Cardiac septum (tissue), 1 donor: ENCODE measurements around the gene GPD1. TPM values are rescaled to one million over a fixed set of nuclear protein-coding genes. Genes with fewer than 3 reads are reported as not detected.
"Not testable (repeated sequence)": the region's sequence is repeated elsewhere in the genome, so short reads cannot be mapped to it uniquely, and the experiment has no call there.

Source experiments
- DNase-seq: peaks from one replicate; pipeline ENCODE4 v3.0.0-alpha.2; 2020; ENCODE audit warnings: low spot score
- intact Hi-C: fragments of 100-400 bp; cut with DNase I; formaldehyde crosslinking; loops from one replicate; pipeline ENCODE4 v1.14.0; 2022
- total RNA-seq: library from RNA; stranded (reverse); fragmentation: NEBNext Ultra II Directional; extraction: Animal tissue kit (Norgen Biotek cat#: 25700); gene quantifications from one replicate; pipeline ENCODE4 v1.2.1, GENCODE V29; 2021
- donor health status: DM: no; HTN: no; CAD: no.

Gene GPD1
- total RNA-seq, 1 donor from 2014 or later = 5.1 TPM

DNA sequence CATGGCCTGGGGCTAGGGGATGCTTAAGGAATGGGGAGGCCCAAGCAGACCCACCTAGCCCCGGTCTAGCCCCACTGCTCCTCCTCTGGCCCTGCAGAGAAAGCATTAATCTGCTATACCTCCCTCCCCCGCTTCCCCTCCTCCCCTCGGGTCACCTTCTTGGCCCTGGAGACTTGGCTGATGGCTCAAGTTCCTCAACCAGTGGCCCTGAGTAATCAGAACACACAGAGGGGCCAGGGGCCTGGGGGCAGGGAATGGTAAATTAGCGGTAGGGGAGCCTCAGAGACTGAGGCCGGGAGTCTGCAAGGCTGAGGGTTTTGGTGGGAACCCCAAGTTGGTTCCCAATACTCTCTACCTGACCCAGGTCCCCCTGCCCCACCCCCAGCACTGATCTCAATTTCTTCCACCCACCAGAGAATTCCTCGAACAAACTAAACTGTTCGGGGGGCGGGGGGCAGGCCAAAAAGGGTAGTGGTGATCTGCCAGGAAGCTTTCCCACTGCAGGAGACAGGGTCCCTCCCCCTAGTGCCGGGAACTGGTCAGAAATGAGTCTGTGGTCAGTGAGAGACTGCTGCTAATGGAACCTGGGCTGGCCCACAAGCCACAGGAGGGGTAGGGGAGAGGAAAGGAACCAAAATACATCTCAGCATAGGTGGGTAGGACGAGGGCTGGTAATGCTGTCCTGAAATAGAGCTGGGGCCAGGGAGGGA is 31.5 kb upstream of the GPD1 start:
- intact Hi-C loops = no loop called here
- no peak for DNase-seq

DNA sequence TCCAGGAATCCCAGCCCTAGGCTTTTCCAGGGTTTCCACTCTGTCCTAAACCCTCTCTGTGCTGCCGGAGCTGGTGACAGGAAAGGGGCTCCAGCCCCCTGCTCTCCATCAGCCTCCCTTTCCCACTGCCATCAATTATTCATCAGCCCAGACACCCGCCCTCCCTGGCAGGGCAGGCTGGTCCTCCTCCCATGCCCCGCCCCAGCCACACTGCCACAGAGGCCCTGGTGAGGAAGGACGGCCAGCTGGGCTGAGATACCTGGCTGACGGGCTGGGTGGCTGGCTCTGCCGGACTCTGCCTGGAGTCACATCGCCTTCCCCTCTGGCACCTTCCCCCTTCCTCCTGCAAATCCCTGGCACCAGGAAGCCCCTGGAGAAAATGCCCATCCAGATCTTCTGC is 30.6 kb upstream of the GPD1 start:
- intact Hi-C loops = no loop called here
- DNase-seq = no peak

DNA sequence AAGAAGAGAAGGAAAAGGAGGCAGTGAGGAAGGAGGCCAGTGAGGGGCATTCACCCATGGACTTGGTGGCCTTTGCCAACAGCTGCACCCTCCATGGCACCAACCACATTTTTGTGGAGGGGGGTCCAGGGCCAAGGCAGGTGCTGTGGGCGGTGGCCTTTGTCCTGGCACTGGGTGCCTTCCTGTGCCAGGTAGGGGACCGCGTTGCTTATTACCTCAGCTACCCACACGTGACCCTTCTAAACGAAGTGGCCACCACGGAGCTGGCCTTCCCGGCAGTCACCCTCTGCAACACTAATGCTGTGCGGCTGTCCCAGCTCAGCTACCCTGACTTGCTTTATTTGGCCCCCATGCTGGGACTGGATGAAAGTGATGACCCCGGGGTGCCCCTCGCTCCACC is 30.1 kb upstream of the GPD1 start:
- DNase-seq = no peak
- intact Hi-C loops = no loop called here

DNA sequence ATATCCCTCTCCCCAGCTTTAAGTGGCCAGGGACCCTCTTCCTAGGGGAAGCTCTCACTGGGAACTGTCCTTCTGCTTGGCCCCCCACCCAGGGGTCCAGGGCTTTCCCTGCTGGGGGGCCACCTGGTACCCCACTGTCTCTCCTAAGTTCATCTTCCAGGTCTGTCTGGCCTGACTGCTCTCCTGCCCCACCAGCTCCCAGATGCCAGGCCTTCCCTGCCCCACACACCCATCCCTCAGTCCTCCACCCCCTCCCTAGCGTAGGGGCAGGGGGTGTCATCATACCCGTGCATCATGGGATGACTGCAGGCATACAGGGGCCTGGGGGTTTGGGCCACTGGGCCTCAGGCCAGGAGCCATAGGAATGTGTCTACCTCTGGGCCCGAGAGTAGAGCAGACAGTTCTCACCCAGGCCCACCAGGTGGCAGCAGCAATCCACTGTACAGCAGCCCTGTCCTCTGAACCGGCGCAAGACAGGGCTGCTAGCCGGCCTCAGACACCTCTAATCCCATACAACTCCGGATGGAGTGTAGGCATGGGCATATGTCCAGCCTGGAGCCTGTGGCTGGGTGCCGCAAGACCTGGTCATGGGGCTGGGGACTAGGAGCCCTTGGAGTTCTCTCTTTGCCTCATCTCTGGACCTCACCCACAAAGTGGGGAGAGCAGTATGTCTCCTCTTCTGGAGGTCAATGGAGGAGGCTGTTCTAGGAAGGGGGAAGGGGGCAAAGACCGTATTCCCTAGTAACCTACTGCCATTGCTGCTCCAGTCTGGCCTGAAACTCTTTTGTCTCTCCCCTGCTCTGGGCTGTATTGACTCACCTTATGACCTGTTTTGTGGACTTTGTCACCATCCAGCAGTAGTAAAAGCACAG is 28.6 kb upstream of the GPD1 start:
- DNase-seq = peak; percentile 92
- intact Hi-C loops = no loop called here

DNA sequence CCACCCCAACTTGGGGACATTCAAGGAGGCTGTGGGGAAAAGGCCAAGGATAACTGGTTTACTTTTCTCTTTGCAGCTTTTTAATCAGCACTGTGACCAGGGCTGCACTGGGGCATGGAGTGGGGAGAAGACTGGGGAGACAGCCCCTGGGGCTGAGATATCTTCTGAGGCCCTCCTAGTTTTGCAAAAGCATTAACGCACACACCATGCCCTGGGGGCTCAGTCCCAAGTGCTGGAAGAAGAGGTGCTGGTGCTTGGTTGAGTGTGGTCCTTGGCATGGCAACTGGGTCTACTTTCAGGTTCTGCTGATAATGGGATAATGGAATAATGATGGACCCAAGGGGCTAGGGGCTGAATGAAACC is 28.0 kb upstream of the GPD1 start:
- intact Hi-C loops = no loop called here

GRCh38 chr12:50077099-50077498 is 26.7 kb upstream of the GPD1 start:
- DNase-seq = no peak
- intact Hi-C loops = no loop called here

More for the DNA sequence above, 28.0 kb upstream of the GPD1 start:
- DNase-seq = no peak

GRCh38 chr12:50078281-50078680 is 25.5 kb upstream of the GPD1 start:
- intact Hi-C loops = no loop called here
- no peak for DNase-seq

GRCh38 chr12:50079771-50080170 is 24.0 kb upstream of the GPD1 start:
- intact Hi-C loops = no loop called here
- no peak for DNase-seq

- no peak for DNase-seq
- intact Hi-C loops = no loop called here
These were observed 22.6 kb upstream of the GPD1 start for GRCh38 chr12:50081096-50081808.

- intact Hi-C loops = loop anchor here (2.0 kb wide), 1 partner anchor 84 kb away; the partner anchor contains the start of gene CERS5
- DNase-seq = no peak
These were observed 21.2 kb upstream of the GPD1 start for GRCh38 chr12:50082644-50083043.

GRCh38 chr12:50083301-50083700 is 20.5 kb upstream of the GPD1 start:
- intact Hi-C loops = loop anchor here (2.0 kb wide), 1 partner anchor 84 kb away; the partner anchor contains the start of gene CERS5
- DNase-seq = no peak

GRCh38 chr12:50084409-50084774 is 19.4 kb upstream of the GPD1 start:
- DNase-seq, intact Hi-C loops: not testable (repeated sequence)

DNA sequence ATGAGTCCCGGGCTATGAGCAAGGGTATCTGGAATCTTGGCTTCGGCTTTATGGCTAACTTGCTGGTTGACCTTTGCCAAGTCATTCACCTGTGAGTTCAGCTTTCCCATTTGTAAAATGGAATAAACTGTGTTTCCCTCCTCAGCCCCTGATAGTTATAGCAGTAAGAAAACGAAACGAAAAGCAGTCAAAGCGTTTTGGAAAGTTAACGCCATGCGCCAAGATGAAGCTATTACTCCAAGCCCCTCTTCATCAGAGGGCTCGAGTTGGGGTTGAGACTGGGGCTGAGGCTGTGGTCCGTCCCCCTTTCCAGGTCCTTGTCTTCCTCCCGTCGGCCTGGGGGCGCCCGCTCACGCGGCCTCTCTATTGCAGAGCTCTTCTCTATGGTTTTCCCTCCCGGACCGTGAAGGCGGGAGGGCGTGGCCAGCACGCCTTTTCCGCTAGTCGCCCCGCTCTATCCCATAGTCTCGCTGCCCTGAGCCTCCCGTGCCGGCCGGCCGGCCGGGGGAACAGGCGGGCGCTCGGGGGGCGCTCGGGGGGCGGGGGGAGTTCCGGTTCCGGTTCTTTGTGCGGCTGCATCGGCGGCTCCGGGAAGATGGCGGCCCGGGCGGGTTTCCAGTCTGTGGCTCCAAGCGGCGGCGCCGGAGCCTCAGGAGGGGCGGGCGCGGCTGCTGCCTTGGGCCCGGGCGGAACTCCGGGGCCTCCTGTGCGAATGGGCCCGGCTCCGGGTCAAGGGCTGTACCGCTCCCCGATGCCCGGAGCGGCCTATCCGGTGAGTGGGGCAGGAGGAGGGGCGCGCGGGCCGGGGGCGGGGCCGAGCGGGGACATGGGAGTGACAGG is 18.8 kb upstream of the GPD1 start, which contains the start of gene SMARCD1:
TSS of gene SMARCD1 (plus strand) at position 568 of the 840 bp plus-strand sequence. CDS start at position 596, 28 bp downstream.
- intact Hi-C loops = no loop called here

DNA sequence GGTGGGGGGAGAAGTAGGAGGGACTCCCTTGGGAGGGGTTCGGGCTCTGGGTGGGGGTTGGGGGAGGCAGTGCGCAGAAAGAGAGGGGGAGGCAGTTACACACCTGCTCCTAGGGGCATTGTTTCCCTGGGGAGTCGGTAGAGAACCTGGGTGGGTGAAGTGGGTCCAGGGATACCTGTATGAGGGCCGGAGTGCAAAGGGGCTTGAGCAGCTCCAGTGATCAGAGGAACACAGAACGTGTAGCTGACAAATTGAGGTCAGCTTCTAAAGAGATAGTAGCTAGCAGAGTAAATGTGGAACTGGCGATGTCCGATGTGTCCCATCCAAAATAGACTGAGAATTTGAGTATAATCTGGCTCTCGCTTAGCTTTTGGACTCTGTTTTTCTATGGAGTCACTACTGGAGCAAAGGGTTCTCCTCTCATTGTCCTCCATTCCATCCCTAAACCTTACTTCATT is 18.2 kb upstream of the GPD1 start:
- intact Hi-C loops = loop anchor here (2.0 kb wide), 1 partner anchor 25 kb away; no protein-coding TSS in a partner anchor
- no peak for DNase-seq

More for the DNA sequence above, 18.8 kb upstream of the GPD1 start, which contains the start of gene SMARCD1:
- DNase-seq = peak; percentile 96

DNA sequence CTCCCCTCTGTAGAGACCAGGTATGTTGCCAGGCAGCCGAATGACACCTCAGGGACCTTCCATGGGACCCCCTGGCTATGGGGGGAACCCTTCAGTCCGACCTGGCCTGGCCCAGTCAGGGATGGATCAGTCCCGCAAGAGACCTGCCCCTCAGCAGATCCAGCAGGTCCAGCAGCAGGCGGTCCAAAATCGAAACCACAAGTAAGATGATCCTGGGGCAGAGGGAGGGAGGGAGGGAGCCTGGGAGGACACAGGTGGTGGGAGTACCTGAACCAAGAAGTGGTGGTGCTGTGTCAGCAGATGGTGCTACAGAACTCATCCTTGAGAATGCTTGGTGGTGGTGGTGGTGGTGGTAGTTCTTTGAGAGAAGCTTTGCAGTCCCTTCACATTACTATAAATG is 17.7 kb upstream of the GPD1 start:
- intact Hi-C loops = loop anchor here (2.0 kb wide), 1 partner anchor 25 kb away; no protein-coding TSS in a partner anchor
- DNase-seq = no peak

DNA sequence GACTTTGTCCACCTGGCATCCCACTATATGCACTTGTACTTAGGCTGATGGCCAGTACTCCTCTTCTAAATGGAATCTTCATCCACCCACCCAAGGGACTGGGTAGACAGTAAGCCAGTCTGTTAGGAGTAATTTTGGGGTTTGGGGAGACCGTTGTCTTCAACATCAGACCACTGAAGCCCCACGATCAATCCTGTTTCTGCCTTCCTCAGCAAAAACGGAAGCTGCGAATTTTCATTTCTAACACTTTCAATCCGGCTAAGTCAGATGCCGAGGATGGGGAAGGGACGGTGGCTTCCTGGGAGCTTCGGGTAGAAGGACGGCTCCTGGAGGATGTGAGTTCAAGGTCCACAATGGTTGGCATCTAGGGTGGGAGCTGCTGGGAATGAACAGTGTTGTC is 16.7 kb upstream of the GPD1 start:
- DNase-seq = no peak
- intact Hi-C loops = loop anchor here (2.0 kb wide), 1 partner anchor 24 kb away; no protein-coding TSS in a partner anchor

DNA sequence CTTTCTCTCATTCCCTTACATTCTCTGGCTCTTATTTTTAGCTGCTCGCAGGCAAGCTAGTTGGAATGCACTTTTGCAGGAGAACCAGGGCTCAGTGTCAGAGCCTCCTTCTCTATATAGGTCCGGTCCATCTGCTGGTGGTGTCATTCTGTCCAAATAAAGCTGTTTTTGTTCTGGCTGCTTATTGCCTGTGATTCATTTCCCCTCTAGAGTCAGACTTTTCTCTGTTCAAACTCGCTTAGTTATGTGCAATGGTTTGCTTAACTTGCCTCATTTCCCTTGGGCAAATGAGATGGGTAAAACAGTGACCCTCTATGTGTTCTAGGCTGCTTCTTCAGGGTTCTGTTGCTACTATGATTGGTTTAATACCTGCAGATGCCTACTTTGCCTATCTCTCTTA is 15.8 kb upstream of the GPD1 start:
- intact Hi-C loops = loop anchor here (2.0 kb wide), 1 partner anchor 23 kb away; no protein-coding TSS in a partner anchor
- no peak for DNase-seq

DNA sequence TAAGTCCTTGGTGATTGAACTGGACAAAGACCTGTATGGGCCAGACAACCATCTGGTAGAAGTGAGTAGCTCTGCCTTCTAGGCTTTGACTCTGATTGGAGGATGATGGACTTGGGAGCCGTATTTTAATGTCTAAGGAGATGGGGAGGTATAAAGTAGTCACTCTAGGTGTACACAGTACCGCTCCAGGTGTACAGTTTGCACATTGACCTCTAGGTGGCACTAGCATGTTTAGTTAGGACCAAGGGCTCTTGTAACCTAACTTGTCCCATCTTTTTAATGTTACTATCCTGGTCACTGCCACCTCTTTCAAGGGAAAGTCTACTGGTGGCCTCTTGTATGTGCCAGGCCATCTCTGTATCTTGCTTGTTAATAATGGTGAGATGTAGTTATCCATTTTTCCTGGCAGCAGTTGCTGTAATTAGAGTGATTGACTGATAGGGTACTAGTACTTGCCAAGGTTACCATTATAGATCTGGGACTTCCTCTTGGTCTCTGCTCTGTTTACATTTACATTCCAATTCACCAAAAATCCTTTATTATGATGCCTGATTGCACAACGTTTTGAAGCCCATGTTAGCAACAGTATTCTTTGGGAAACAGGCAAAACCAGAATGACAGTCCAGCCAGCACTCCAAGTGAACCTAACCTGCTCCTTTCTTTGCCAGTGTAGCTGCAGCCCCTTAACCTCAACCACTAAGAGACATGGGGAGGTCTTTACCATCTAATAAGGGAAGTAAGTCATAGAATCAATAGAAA is 15.1 kb upstream of the GPD1 start:
- DNase-seq = no peak

More for the DNA sequence above, 15.1 kb upstream of the GPD1 start:
- intact Hi-C loops = no loop called here
